PC-9 (cell line): ENCODE results near the gene STXBP2. TPM values are rescaled to one million over a fixed set of nuclear protein-coding genes. Genes with fewer than 3 reads are reported as not detected.

Source experiments
- BruUV-seq: library from RNA; stranded (reverse); fragments of 400-500 nt; replicated peaks from 2 replicates; lab custom pipeline; 2021; lab: Mats Ljungman, UMichigan
- CTCF ChIA-PET: fragments of 300-600 bp; sonication (Branson Sonifier 250); formaldehyde crosslinking; loops from one replicate; lab custom pipeline; 2022; ENCODE audit warnings: antibody characterized with exemption; lab: Charles Lee
- POLR2A ChIA-PET: fragments of 300-600 bp; sonication (Branson Sonifier 250); formaldehyde crosslinking; loops from one replicate; lab custom pipeline; 2022; ENCODE audit warnings: antibody characterized with exemption; ENCODE audit not compliant: unreplicated experiment; lab: Charles Lee
- DNase-seq, 2 experiments: peaks; one replicate each; pipeline versions ENCODE4 v3.0.0 to v3.0.0-alpha.2; 2015 to 2022; ENCODE audit warnings: mixed read lengths in 1 of 2
- H2AFZ ChIP-seq: fragments of 200-600 bp; sonication (generic); 2 replicates; pipeline ENCODE4 v1.8.1; 2017; ENCODE audit warnings: antibody characterized with exemption
- H3F3A ChIP-seq: fragments of 200-600 bp; sonication (generic); 2 replicates; pipeline ENCODE4 v1.8.1; 2017; ENCODE audit warnings: antibody characterized with exemption, mild to moderate bottlenecking, low read depth; ENCODE audit not compliant: insufficient read depth
- H3K27ac ChIP-seq: fragments of 200-600 bp; sonication (generic); 2 replicates; pipeline ENCODE4 v1.6.1; 2016; ENCODE audit warnings: mixed run types
- H3K27me3 ChIP-seq: fragments of 200-600 bp; sonication (generic); 2 replicates; pipeline ENCODE4 v1.6.1; 2016; ENCODE audit warnings: low read depth, mixed run types; ENCODE audit not compliant: insufficient read depth
- H3K36me3 ChIP-seq: fragments of 200-600 bp; sonication (generic); 2 replicates; pipeline ENCODE4 v1.6.1; 2016; ENCODE audit warnings: low read depth, mixed run types
- H3K4me1 ChIP-seq: fragments of 200-600 bp; sonication (generic); replicated peaks from 2 replicates; pipeline ENCODE4 v1.6.1; 2016; ENCODE audit warnings: mixed run types; ENCODE audit not compliant: insufficient read depth
- H3K4me2 ChIP-seq: fragments of 200-600 bp; sonication (generic); 2 replicates; pipeline ENCODE4 v1.6.1; 2017; ENCODE audit warnings: mixed run types
- H3K4me3 ChIP-seq: fragments of 200-600 bp; sonication (generic); 2 replicates; pipeline ENCODE4 v1.6.1; 2016; ENCODE audit warnings: mixed run types
- H3K79me2 ChIP-seq: fragments of 200-600 bp; sonication (generic); 2 replicates; pipeline ENCODE4 v1.6.1; 2017; ENCODE audit warnings: low read depth, mixed run types
- H3K9me2 ChIP-seq: fragments of 200-600 bp; sonication (generic); 2 replicates; pipeline ENCODE4 v1.8.1; 2017; ENCODE audit warnings: mild to moderate bottlenecking; ENCODE audit not compliant: insufficient read depth
- H3K9me3 ChIP-seq: fragments of 200-600 bp; sonication (generic); 2 replicates; pipeline ENCODE4 v1.8.1; 2016; ENCODE audit warnings: low read depth; ENCODE audit not compliant: insufficient read depth
- H4K20me1 ChIP-seq: fragments of 200-600 bp; sonication (generic); 2 replicates; pipeline ENCODE4 v1.8.1; 2017; ENCODE audit not compliant: insufficient read depth
- EZH2 ChIP-seq: fragments of 200-600 bp; sonication (generic); IDR thresholded peaks from 2 replicates; pipeline ENCODE4 v1.8.0; 2017; ENCODE audit warnings: antibody characterized with exemption, low read depth
- intact Hi-C: fragments of 100-400 bp; cut with micrococcal nuclease; formaldehyde crosslinking; loops from one replicate; pipeline ENCODE4 v1.10.0; 2022; ENCODE audit not compliant: unreplicated experiment
- total RNA-seq: library from RNA; stranded (reverse); gene quantifications from 2 replicates; pipeline ENCODE4 v1.2.3, GENCODE V29; 2021
- TF ChIP-seq, protein P1 (sequence below): fragments of 200-600 bp; sonication (generic); conservative IDR thresholded peaks from 2 replicates; pipeline ENCODE4 v1.6.1; 2017; ENCODE audit warnings: mixed run types, antibody characterized with exemption, mild to moderate bottlenecking, moderate library complexity

STXBP2 gene
- total RNA-seq, 1 experiment from 2014 or later = 148 TPM

DNA sequence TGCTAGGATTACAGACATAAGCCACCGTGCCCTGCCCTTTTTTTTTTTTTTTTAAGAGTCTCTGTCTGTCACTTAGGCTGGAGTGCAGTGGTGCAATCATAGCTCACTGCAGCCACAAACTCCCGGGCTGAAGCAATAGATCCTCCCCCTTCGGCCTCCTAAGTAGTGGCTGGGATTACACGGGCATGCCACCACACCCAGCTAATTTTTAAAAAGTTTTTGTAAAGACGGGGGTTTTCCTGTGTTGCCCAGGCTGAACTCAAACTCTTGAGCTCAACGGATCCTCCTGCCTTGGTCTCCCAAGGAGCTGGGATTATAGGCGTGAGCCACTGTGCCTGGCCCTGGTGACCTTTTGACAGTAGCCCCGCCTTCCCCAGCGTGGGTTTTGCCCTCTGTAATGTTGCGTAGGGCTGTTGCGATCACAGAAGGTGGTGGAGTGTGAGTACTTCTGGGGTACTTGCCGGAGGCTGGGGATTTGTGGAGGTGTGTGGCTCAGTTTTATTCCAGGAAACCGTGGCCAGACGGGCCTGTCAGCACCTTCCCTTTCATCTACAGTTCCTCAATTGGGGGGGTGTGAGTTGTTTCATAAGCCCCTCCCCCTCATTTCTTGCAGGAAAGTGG, 20.3 kb downstream of the STXBP2 start:
- Histone ChIP-seq H3K9me2 (no peaks in the 10 kb centered on the region), H3K27me3 (peaks cover 17% of the 10 kb centered on the region), H3K4me3 (no peak overlapping the region), H3F3A (peaks cover 13% of the 10 kb centered on the region), H3K79me2 (no peaks in the 10 kb centered on the region), H2AFZ (no peak overlapping the region), H4K20me1 (no peaks in the 10 kb centered on the region), H3K36me3 (no peaks in the 10 kb centered on the region), H3K27ac (no peak overlapping the region), H3K4me1 (peaks cover 25% of the 10 kb centered on the region), H3K4me2 (0 out of 2 replicates have a peak overlapping the region, but pooled peaks have one; percentile 18), H3K9me3 (no peaks in the 10 kb centered on the region)
- TF ChIP-seq, protein P1, sequence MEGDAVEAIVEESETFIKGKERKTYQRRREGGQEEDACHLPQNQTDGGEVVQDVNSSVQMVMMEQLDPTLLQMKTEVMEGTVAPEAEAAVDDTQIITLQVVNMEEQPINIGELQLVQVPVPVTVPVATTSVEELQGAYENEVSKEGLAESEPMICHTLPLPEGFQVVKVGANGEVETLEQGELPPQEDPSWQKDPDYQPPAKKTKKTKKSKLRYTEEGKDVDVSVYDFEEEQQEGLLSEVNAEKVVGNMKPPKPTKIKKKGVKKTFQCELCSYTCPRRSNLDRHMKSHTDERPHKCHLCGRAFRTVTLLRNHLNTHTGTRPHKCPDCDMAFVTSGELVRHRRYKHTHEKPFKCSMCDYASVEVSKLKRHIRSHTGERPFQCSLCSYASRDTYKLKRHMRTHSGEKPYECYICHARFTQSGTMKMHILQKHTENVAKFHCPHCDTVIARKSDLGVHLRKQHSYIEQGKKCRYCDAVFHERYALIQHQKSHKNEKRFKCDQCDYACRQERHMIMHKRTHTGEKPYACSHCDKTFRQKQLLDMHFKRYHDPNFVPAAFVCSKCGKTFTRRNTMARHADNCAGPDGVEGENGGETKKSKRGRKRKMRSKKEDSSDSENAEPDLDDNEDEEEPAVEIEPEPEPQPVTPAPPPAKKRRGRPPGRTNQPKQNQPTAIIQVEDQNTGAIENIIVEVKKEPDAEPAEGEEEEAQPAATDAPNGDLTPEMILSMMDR = no peak
- TF ChIP-seq EZH2 = no peak
- intact Hi-C loops = no loop called here
- CTCF ChIA-PET = interaction anchor here (0.6 to 0.7 kb wide), 4 partner anchors 24 to 142 kb away, joined by 3 to 14 read pairs (median 7); partner anchors contain the start of gene TRAPPC5
- no TSS peak for BruUV-seq
- DNase-seq = peak in 1 of 2 experiments; percentile 61
- POLR2A ChIA-PET = no interaction called here

DNA sequence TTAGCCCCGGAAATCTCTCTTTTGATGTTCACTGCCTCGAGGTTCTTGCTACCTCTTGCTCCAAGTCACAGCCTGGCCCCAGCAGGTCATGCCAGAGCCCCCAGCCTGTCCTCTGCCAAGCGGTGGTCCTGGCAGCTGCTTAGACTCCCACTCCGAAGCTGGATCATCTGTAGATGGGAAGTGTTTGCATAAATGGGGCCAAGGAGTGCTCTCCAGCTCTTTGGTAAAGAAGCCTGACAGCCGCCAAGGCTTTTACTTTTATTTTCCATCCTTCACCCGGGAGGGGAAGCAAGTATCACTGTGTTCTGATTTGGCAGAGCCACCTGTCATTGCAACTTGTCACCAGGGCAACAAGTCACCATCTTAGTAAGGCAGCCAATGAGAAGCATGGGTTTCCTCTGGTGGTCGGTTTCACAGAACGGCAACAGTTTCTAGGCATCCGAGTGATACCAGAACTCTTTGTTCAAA, 21.3 kb downstream of the STXBP2 start:
- CTCF ChIA-PET = no interaction called here

DNA sequence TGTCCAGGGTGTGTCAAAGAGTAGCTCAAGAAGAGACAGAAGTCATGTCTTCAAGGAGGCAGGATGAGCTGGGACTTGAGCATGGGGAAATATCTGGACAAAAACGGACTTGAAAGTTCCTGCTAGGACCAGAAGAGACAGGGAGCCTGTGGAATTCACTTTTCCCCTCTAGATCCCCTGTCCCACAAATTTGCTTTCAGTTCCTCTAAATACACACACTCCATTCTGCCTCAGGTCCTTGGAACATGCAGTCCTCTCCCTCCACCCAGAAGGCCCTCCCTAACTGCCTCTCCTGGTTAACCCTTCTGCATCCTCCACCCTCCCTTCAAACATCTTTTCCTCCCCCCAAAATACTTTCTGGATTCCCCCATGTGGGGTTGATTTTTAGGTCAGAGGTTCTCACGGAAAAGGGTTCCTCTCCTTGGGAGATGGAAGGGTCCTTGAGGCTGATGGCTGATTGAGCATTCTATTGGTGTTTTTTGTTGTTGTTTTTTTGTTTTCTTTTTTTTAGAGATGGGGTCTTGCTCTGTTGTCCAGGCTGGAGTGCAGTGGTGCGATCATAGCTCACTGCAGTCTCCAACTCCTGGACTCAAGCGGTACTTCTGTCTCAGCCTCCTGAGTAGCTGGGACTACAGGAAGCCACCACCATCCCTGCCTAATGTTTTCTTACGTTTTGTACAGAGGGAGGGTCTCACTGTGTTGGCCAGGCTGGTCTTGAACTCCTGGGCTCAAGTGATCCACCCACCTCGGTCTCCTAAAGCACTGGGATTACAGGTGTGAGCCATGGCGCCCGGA, 25.0 kb downstream of the STXBP2 start:
- CTCF ChIA-PET = no interaction called here
- Histone ChIP-seq H3K27ac (no peak overlapping the region), H3K4me2 (no peak overlapping the region), H2AFZ (no peak overlapping the region), H3F3A (no peaks in the 10 kb centered on the region; the same call in 1 of the 2 replicates), H3K27me3 (peaks cover 32% of the 10 kb centered on the region), H3K36me3 (no peaks in the 10 kb centered on the region), H3K9me2 (no peaks in the 10 kb centered on the region), H3K4me1 (no peaks in the 10 kb centered on the region), H4K20me1 (no peaks in the 10 kb centered on the region), H3K9me3 (no peaks in the 10 kb centered on the region), H3K79me2 (no peaks in the 10 kb centered on the region), H3K4me3 (no peak overlapping the region)
- intact Hi-C loops = no loop called here
- TF ChIP-seq EZH2 = no peak
- TF ChIP-seq, protein P1 = no peak
- POLR2A ChIA-PET = no interaction called here
- DNase-seq = no peak
- BruUV-seq = no TSS peak

More for the DNA sequence above, 21.3 kb downstream of the STXBP2 start:
- H2AFZ ChIP-seq = no peak overlapping the region
- no peaks in the 10 kb centered on the region for H3K9me3 ChIP-seq
- peaks cover 9% of the 10 kb centered on the region for H3F3A ChIP-seq
- no TSS peak for BruUV-seq
- H3K79me2 ChIP-seq = no peaks in the 10 kb centered on the region
- peaks cover 22% of the 10 kb centered on the region for H3K27me3 ChIP-seq
- H3K27ac ChIP-seq = no peak overlapping the region
- H3K4me3 ChIP-seq = no peak overlapping the region
- H3K4me2 ChIP-seq = no peak overlapping the region
- no peaks in the 10 kb centered on the region for H4K20me1 ChIP-seq
- H3K4me1 ChIP-seq = peaks cover 15% of the 10 kb centered on the region
- intact Hi-C loops = no loop called here
- DNase-seq = no peak
- POLR2A ChIA-PET = no interaction called here
- H3K9me2 ChIP-seq = no peaks in the 10 kb centered on the region
- H3K36me3 ChIP-seq = no peaks in the 10 kb centered on the region
- no peak for TF ChIP-seq EZH2
- TF ChIP-seq, protein P1 = no peak
